CD1c-positive myeloid dendritic cell (primary cell): ENCODE results near the gene TTC28.
A peak's percentile ranks its signal among the peaks of the same experiment; 100 is the strongest.

Experiments
- DNase-seq: peaks from one replicate; pipeline ENCODE4 v3.0.0-alpha.2; 2016; ENCODE audit errors: extremely low spot score

TTC28 gene

DNA sequence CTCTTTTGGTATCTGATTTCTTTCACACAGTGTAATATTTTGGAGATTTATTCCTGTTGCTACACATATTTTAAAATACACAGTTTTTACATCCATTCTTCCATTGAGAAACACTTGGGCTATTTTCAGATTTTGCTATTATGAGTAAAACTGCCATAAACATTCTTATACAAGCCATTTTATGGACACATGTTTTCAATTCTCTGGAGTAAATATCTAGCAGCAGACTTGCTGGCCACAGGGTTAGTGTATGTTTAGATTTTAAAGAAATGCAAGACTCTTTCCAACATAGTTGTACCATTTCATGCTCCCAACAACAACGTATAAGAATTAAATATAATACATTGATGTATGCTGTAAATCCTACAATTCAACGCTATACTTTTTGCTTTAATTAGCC is 399.8 kb downstream of the TTC28 start:
- DNase-seq, result no peak

DNA sequence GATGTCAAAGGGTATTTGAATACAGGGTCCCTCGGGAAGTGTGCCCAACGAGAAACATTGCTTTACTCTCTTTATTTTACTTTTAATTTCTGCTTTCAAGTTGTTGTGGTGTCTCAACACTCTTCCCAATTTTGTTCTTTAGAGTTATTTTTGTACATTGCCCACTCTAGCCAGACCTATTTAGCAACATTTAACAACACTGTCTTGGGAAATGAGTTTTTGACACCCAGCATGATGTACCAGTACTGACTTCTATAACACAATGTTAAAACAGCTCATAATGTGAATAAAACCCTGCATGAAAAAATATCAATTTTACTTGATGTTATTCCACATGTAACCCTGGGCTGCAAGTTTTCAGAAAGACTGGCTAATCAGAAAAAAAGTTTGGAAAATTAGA is 410.4 kb downstream of the TTC28 start:
- no peak for DNase-seq

DNA sequence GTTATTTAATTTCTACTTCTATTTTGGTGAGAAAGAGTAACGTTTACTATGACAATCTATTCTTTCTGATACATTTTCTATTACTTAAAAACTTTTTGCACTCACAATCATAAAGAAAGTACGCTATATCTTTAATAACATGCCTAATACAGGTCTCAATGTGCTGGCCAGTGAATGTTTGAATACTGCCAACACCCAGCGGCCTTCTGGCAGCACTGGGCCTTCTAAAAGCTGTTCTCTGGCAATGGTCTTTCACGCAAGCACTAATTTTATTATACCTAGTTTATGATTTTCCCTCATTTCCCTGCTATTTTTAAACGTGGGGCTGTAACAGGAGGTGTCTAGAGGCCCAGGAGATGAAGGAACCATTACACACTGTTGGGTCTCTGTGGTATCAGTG is 410.8 kb downstream of the TTC28 start:
- DNase-seq, result no peak

DNA sequence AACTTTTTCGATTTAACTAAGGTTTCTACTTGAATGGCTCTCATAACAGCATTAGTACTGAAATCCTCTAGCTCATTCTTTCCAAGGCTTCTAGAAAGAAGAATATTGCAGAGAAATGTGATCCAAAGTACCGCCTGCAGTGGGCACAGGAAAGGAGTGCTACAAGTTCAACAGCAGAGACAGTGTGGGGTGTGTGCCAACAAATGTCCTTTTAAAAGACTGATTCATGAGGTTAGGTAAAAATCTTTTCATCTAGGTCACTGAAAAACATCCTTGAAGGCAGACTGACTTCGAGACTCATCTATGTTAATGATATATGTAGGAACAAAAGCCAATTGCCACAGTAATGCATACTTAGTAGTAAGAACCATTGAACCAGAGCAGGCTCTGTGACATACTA is 411.5 kb downstream of the TTC28 start:
- no peak for DNase-seq

DNA sequence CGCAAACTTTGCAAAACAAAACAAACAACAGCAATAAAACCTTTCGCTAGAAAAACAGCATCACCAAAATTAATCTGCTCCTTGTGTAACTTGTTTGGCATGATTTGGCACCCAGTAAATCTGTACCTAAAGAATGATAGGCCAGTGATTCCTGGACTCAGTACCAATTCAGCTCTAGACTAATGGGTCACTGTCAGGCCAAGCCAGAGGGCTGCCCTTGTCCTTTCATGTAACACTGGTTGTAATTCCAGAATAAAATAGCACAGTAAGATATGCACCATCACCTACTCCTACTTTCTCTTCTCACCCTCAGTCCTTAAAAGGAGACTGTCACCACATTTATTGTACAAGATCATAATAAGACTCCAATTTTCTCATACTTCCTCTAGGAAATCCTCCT is 419.0 kb downstream of the TTC28 start:
- DNase-seq, result no peak

DNA sequence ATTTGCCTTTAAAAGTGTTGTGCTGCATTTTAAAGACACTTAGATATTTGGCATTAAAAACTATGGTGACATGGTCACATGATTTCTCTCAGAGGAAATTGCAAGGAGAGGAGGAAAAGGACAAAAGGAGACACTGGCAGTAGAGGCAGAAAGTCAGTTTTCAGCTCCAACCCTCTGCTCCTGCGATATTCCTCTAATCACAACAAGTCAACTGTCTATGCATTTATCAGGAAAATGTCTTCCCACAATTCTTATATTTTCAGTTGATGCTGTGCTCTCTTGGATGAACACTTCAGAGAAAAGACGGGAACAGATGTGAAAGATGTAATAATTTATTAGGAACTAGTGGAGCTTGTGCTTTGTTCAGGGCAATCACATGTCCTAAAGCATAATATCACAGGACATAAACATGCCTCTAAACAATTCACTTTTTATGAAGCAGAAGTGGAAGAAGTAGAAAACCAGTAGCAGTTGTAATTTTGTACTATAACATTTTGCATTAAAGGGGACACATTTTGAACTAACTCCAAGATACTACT is 419.8 kb downstream of the TTC28 start:
- DNase-seq, result no peak

DNA sequence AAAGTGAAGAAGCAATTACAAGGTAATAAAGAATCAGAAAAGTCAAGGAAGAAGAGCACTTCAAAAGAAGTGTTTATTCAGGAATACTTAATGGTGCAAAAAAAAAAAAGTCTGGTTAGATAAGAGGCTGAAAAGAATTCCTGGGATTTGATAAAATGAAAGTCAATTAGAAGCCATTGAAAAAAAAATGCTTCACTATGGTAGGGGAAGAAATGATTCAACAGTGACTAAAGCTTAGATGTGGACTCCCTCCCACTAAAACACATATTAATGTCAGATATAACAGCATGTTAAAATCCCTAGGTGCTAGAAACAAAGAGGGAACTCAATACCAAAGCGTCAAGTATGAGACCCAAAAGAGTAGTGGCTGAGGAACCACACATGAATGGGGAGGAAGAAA is 425.2 kb downstream of the TTC28 start:
- DNase-seq, result no peak

DNA sequence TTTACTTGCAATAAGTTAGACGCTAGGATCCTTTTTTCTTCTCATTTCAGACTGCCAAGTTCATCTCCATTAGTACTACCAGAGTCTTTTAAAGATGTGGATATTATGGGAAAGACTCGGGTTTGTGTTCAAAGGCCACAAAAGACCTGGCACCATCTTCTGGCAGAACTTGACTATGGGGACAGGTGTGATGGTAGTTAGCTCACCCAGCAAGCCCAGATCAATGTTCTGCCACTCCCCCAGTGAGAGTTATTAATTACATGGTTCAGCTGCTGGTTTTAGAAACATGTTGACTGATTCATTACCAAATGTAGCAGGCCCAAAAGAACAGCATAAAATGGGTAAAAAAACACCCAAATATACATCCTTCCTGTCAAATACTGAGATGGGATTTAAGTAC is 427.1 kb downstream of the TTC28 start:
- DNase-seq, result no peak

DNA sequence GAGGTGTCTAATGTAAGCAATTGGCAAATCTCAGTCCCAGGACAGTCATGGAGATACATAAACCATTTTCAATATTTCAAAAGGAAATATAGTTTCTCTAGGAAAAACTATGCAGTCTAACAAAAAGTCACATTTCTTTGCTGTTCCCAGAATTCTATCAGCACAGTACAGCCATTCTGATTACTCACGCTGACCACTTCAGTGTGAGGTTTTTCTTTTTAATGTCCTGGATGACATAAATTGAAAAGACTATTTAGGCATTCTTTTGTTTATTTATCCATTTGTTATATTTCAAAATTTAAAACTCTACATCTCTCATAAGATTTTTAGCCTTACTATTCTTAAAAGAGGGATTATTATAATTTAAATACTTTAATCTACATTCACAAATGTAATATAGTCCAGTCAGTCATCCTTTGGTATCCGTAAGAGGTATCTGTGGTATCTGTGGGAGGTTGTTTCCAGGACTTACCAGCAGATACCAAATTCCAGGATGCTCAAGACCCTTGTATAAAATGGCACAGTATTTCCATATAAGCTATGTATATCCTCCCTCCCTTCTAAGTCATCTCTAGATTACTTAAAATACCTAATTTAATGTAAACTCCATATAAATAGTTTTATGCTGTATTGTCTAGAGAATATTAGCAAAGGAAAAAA is 429.5 kb downstream of the TTC28 start:
- no peak for DNase-seq

DNA sequence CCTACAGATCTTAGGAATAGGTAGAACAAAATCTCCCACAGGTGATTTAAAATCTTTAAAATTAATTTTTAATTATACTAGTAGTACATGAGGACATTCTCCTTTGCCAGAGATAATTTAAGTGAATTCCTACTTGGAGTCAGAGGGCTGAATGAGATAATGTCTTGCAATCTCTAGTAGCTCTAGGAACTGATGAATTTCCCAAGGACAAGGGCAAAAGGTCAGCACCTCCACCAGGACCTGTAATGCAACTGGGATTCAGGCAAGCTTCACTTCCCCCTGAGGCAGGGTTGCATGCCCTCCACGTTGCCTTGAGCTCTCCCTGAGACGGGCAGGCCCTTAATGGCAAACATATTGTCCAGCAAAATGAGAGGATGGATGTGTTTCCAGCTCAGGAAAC is 430.2 kb downstream of the TTC28 start:
- DNase-seq, result no peak

DNA sequence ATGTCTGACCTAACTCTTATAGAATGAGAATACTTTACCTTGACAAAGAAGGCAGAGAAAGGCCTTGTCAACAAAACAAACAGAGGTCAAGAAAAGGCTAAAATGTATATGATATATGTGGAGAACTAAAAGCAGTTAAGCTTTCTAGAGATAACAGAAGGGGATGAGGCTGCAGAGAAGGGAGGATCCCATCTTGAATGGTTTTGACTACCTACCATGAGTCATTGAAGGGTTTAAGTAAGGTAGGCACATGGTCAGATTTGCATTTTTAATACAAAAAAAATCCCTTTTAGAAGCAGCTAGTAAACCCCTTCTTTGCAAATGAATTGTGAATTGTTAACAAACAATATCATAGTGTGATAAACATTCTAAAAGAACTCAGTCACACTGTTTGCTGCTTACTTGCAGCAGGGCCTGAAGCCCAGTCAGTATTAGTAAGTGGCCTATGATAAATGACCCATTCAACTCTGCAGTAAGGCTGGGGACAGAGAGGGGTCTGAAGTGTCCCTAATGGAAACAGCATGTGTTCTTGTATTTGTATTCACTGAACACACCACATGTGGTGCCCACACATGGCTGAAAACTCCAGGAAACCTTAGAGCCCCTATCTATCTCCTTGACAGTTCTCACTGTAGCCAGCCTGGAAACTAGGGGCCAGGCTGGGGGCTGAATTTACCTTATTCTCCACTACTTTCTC is 431.8 kb downstream of the TTC28 start:
- no peak for DNase-seq

DNA sequence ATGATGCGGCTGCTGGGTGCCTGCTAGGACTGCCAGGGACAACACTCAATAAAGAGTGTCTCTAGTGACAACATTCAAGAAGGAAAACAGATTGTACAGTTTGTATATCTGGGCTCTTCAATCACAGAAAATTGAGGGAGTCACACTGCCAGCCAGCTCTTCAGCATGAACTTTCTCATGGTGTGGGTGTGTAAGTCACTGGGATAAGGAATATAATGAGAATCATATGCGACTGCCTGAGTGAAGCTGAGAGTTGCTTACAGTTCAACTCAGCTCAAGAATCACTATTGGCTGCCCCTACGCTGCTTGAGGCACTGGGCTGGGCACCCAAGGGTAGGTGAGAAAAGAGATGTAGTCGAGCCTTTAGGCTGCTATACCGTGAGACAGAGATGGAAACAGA is 432.5 kb downstream of the TTC28 start:
- DNase-seq, result no peak

DNA sequence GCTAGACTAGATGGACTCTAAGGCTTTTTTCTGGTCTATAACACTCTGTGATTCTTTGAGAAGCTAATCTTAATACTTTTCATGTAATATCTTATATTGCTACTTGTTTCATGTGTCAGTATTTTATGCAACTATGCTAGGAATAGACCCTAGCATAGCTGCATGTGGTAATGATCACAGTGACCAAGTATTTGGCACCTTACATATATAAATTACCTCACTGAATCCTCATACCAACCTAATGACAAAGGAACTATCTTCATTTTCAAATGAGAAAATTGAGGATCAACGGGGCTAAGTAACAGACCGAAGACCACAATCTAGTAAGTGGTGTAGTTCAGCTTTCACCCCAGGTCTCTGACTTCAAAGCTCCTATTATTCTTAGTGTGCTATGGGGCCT is 433.2 kb downstream of the TTC28 start:
- DNase-seq, result no peak

DNA sequence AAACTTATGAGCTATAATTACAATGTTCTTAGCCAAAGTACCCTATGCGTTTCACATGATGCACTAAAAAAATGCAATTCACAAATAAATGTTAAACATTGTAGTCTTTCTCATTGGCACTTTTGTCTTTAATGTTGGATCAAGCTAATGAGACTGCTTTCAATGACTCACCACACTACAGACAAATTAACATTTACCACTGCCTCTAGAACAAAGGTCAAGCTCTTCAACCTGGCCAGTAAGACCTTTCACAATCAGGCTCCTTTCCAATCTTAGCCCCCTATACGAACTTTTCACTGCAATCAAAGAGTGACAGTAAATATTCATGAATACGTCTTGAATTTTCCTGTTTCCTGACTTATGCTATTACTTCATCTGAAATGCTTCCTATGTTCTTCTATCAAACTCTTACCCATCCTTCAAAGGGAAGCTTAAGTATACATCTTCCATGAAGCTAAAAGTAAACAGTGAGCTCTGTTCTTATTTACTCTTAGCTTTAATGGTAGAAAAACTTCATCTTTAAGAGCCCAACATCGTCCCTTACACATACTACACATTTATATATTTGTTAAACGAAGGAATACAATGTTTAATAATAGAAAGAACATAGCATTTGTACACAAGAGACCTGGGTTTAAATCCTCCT is 433.9 kb downstream of the TTC28 start:
- no peak for DNase-seq

DNA sequence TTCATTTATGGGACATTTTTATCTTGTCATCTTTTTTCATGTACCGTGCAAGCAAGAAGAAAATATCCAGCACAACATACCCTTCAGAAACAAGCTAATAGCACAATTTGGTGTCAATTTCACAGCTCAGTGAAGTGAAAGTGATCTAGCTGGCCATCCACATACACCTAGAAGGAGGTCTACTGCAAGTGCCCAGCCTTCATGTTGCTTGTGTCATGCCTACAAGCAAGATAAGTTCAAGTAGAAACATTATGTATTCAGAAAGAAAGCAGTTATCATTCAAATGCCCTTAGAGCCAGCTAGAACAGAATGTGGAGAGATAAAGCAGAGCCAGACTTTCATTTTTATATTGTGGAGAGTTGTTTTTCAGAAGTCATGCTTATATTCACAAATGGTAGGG is 434.9 kb downstream of the TTC28 start:
- DNase-seq, result no peak

DNA sequence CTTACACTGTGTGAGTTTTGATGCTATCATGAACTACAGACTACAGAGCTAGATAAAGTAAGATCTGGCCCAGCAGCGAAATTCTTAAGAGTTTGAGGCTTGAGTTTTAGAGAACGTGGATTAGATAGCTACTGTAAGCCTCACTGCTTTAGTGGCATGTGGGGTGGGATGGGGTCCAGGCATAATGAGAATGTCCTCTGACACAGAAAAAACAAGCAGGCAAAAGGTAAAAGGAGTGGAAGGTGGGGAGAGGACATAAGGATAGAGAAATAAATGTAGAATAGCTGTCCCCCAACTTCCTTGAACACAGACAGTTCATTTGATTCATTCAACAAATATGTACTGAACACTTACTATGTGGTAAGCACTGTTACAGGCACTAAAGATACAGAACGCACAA is 436.1 kb downstream of the TTC28 start:
- no peak for DNase-seq

DNA sequence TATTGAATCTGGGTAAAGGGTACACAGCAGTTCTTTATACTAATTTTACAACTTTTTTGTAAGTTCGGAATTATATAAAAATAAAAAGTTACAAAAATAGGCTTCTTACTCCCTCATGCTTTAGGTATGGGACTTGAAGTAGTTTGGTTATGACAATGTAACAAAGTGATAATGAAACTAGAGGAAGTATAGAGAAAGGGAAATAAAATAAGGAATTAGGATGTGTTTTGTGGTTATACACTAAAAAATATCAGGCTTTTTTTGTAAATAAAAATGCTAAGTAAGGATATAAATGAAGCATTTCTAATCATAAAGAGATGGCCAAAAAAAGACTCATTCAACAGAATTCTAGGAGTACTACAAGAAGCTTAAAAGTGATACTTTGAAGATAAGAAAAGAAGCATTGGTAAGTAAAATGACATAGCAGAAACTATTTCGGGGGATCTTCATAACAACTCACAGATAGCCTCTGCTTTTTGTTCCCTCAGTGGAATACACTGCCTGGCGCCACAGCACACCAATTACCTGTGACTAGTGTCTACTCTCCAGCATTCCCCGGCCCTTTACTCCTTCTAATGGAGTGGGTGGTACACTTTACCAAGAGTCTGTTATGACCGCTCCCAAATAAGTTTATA is 437.9 kb downstream of the TTC28 start:
- DNase-seq, result peak; percentile 52

DNA sequence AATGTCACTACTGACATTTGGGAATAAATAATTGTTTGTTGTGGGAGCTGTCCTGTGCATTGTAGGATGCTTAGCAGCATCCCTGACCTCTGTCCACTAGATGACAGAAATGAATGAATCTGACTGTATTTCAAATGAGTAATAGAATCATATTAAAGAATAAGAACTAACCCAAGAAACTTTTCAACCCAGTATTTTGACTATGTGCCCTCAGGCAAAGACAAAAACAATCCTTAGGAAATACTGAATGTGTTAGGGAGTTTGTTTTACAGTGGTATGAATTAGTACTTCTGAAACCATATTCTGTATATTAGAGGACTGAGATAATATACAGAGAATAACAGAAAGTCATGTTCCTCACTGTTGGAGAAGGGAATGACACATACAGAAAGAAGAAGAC is 439.7 kb downstream of the TTC28 start:
- no peak for DNase-seq

DNA sequence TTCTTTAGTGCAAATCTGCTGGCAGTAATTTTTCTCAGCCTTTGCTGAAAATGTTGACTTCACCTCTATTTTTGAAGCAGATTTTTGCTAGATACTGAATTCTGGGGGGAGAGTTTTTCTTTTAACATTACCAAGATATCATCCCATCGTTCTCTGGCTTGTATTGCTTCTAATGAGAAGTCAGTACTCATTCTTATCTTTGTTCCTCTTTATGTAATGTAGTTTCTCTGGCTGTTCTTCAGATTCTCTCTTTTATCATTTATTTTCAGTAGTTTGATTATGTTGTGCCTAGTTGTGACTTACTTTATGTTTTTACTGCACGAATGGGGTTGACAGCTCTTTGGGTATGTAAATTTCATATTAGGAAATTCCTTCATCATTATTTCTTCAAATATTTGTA is 441.9 kb downstream of the TTC28 start:
- DNase-seq, result no peak

DNA sequence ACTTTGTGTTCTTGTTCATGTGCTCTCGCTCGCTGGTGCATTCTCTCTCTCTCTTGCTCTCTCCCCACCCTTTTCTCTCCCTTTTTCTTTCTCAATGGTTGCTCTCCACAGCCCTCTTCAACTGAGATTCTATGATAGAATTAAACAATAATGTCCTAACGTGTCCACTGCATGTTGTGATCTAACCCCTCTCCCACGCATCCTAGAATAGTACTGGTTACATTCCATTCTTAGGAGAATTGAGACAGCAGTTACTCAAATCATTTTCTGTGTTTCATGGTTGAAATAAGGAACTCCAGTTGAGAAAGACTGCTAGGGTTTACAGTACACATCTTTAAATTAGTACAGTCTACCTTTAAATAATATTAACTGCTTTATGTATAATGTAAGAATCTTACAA is 442.5 kb downstream of the TTC28 start:
- no peak for DNase-seq

DNA sequence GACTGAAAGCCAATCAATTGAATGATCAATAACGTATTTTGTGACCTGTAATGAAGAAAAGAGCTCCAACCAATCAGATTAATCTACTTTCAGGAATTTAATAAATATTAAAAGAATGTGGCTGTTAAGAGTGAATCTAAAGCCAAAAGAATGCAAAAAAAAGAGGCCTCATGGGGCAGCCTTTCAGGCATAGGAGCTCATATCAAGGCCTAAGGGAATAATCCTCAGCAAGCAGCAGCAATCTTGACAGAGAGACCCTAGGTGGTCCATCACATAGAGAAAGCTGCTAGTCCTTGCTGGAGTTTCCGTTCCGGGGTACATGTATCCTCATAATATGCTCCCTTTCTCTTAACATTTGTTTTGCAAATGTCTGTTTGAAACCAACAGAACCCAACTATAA is 447.4 kb downstream of the TTC28 start:
- no peak for DNase-seq

DNA sequence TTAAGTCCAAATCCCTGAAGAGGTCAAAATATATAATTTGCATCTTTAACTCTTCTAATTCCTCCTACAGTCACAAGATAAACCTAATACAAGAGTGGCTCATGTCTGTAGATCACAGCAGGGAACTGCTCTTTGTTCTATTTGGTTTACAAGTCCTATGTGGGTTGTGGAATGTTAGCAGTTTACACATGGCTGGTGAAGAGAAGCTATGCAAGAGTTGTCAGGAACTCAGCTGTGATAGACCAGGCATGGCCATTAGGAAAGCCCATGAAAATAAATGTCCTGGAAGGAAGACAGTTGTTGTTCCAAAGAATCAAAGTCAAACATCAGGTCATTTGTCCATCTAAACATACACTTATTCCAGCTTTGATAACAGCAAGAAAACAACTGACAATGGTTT is 448.2 kb downstream of the TTC28 start:
- no peak for DNase-seq

DNA sequence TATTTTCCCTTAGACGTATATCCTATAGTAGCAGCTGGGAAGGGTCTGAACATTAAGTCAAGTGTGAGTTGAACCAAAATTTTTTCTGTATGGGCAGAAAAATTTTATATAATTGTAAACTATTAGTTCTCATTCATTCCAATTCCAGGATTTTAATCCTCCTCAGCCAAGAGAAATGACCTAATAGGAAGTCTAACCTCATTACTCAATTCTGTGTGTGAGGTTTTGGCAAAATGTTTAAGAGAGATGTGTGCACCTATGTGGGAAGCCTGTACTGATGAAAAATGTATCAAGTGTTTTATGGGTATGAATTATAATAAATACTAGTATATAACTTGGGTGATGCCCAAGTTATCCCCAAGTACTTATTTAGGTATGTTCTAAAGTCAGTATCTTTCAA is 449.0 kb downstream of the TTC28 start:
- DNase-seq, result no peak
